HG03196 (cell line): ENCODE results near the gene MRPS26.
"Not testable (repeated sequence)": the region's sequence is repeated elsewhere in the genome, so short reads cannot be mapped to it uniquely, and the experiment has no call there.

Source experiments
- ATAC-seq: cut with Tn5 transposase; IDR thresholded peaks from one replicate; pipeline ENCODE4 v1.9.1; 2021; ENCODE audit not compliant: unreplicated experiment

The MRPS26 gene

GRCh38 chr20:3072530-3073250, 26.8 kb downstream of the MRPS26 start:
- ATAC-seq = no peak

GRCh38 chr20:3073251-3073643, 27.4 kb downstream of the MRPS26 start:
- ATAC-seq = not testable (repeated sequence)

DNA sequence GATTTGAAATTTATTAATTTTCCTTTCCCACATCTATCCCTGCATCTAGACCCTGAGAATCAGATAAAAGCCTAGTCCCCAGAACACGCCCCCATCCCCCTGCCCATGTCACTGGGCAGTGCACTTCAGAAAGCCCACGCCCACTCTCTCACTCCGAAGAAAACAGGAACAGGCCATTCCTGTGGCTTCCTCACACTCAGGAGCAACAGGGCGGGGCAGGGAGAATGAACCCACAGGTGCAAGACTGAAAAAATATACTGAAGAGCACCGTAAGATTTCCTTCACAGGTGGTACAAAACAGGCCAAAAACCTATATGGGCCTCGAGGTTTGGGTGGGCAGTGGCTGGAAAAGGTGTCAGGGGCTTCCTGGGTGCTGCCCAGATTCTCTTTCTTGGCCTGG, 29.0 kb downstream of the MRPS26 start:
- ATAC-seq = no peak

- ATAC-seq = not testable (repeated sequence)
These were observed 29.5 kb downstream of the MRPS26 start for GRCh38 chr20:3075315-3075714.

DNA sequence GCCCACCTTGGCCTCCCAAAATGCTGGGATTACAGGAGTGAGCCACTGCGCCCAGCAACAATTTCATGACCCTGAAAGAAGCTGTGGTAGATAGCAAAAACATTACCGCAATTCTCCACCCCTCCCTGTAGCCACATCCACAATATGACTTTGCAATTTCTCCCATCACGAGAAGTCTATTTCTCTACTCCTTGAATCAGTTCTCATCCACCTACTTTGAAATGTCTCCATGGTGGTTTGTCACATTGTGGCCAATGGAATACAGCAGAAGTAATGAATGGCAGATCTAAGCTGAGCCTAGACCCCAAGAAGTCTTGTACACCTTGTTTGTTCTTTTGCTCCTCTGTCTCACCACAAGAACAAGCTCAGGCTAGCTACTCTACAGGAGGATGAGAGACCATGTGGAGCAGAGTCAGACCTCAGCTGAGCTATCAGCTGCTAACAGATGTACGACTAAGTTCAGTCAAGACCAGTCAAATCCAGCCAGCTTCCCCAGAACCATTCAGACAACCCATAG, 31.8 kb downstream of the MRPS26 start:
- ATAC-seq = no peak

- no peak for ATAC-seq
These were observed 35.1 kb downstream of the MRPS26 start for GRCh38 chr20:3080939-3081388.

DNA sequence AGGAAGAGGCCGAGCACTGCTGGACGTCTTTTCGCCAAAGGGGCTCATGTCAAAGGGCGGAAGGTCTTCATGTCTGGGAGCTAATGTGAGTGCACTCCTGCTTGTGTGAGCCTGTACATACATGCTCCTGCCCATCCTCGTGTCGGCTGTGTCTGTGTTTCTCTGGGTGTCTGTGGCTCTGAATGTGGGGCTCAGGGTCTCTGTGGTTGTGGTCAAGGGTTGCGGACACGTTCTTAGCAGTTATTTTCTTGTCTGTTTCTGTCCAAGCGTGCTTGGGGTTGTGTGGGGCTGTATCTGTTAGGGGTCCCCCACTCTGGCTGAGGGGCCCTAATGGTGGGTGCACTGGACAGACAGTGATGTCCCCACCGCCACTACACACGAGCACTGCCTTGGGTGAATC, 35.8 kb downstream of the MRPS26 start:
- no peak for ATAC-seq

GRCh38 chr20:3082306-3082951, 36.6 kb downstream of the MRPS26 start:
- ATAC-seq = no peak

GRCh38 chr20:3082955-3083952, 37.4 kb downstream of the MRPS26 start:
- ATAC-seq = no peak

DNA sequence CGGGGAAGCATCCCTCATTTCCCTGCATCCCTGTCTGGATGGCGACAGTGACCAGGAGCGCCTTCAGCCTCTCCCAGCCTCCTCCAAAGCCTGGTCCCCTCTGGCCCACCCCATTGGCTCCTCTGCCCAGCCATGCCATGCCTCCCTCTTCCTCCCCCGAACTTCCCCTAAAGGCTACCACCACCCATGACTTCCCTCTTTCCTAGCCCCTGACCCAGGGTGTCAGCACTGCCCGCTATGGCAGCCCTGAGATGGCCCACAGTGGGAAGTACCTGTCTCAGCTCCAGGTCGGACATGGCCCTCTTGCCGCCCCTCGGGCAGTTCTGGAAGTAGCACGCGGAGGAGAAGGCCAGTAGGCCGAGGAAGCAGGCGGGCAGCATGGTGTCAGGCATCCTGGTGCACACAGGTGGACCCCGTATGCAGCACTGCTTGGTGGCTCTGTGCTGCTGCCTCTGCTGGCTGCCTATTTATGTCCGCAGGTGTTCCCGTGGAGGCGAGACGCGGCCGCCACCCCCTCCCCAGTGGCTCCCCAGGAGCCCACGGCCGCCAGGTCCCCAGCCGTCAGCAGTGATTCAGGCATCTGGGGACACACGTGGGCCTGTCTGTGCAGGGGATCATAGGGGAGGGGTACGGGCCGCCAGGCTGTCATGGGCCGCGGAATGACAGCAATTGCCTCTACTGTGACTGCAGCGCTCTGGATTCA, 38.6 kb downstream of the MRPS26 start, which contains the start of gene AVP:
AVP (minus strand) TSS at position 442 of the 703 bp plus-strand sequence; CDS start at position 392, 50 bp downstream.
- ATAC-seq = no peak

- ATAC-seq = no peak
These were observed 39.1 kb downstream of the MRPS26 start for GRCh38 chr20:3084986-3085360.

GRCh38 chr20:3085571-3086072, 39.8 kb downstream of the MRPS26 start:
- ATAC-seq = no peak

GRCh38 chr20:3088031-3088430, 42.2 kb downstream of the MRPS26 start:
- ATAC-seq = no peak

GRCh38 chr20:3090565-3090964, 44.7 kb downstream of the MRPS26 start:
- no peak for ATAC-seq

- no peak for ATAC-seq
These were observed 46.9 kb downstream of the MRPS26 start for GRCh38 chr20:3092611-3093379.

DNA sequence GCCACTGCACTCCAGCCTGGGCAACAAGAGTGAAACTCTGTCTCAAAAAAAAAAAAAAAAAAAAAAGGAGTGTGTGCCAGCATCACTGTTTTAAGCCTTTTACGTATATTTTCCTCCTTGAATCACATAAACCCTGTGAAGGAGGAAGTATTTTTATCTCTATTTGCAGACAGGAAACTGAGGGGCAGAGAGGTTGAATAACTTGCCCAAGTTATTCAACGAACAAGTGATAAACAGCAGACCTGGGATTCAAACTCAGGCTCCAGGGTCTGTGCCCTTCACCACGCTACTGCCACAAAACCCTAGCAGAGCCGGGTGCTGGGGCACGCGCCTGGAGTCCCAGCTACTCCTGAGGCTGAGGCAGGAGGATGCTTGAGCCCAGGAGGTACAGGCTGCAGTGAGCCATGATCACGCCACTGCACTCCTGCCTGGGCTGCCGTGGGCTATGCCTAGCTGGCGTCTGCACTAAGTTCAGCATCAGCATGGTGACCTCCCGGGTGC, 48.1 kb downstream of the MRPS26 start:
- no peak for ATAC-seq

GRCh38 chr20:3094848-3095629, 49.2 kb downstream of the MRPS26 start:
- no peak for ATAC-seq
